CD14-positive monocyte (primary cell): ENCODE results near the gene BAZ2B. TPM values are rescaled to one million over a fixed set of nuclear protein-coding genes. Genes with fewer than 3 reads are reported as not detected.

ENCODE experiments used
- DNase-seq, 3 donors: peaks; one replicate each; pipeline ENCODE4 v3.0.0-alpha.2; 2011 to 2022
- H2AFZ ChIP-seq: 2 replicates; pipeline ENCODE4 v1.6.0; 2012; ENCODE audit warnings: mild to moderate bottlenecking, low read depth, low read length, inconsistent platforms; ENCODE audit not compliant: insufficient read depth, poor library complexity, severe bottlenecking
- H3K27ac ChIP-seq, 2 donors: 1 replicate in 1 of 2; 2 replicates in 1 of 2; pipeline ENCODE4 v1.5.1; 2012 to 2013; ENCODE audit warnings: low read length in 2 of 2, control low read depth in 1 of 2, inconsistent platforms in 1 of 2, low read depth in 1 of 2, mild to moderate bottlenecking in 1 of 2
- H3K27me3 ChIP-seq, 2 donors: one replicate each; pipeline versions ENCODE4 v1.6.0 to v1.6.1; 2011 to 2013; ENCODE audit warnings: low read length in 2 of 2; ENCODE audit not compliant: control insufficient read depth in 2 of 2, insufficient read depth in 2 of 2
- H3K36me3 ChIP-seq, 2 donors: replicated peaks in 1 of 2; 1 replicate in 1 of 2; 2 replicates in 1 of 2; pipeline versions ENCODE4 v1.5.1 to v1.6.1; 2012 to 2013; ENCODE audit warnings: low read length in 2 of 2, control low read depth in 1 of 2, inconsistent platforms in 1 of 2, mild to moderate bottlenecking in 1 of 2; ENCODE audit not compliant: insufficient read depth in 2 of 2, control insufficient read depth in 1 of 2
- H3K4me1 ChIP-seq, 2 donors: 1 replicate in 1 of 2; 2 replicates in 1 of 2; pipeline versions ENCODE4 v1.5.1 to v1.6.1; 2012 to 2013; ENCODE audit warnings: low read length in 2 of 2, control low read depth in 1 of 2, inconsistent platforms in 1 of 2, mild to moderate bottlenecking in 1 of 2, moderate library complexity in 1 of 2; ENCODE audit not compliant: insufficient read depth in 2 of 2, control insufficient read depth in 1 of 2
- H3K4me2 ChIP-seq: replicated peaks from 2 replicates; pipeline ENCODE3; 2012; ENCODE audit warnings: low read length, moderate library complexity, mild to moderate bottlenecking; ENCODE audit not compliant: poor library complexity, severe bottlenecking; ENCODE audit errors: extremely low read depth
- H3K4me3 ChIP-seq, 3 experiments: fragments of 200-600 bp in 1 of 3; sonication (generic) in 1 of 3; replicated peaks in 1 of 3; 1 replicate in 2 of 3; 2 replicates in 1 of 3; pipeline ENCODE4 v1.5.1; 2011 to 2013; ENCODE audit warnings: low read length in 3 of 3, mild to moderate bottlenecking in 3 of 3, control low read depth in 2 of 3, low read depth in 2 of 3, inconsistent platforms in 1 of 3, moderate library complexity in 1 of 3
- H3K79me2 ChIP-seq: 2 replicates; pipeline ENCODE4 v1.6.0; 2012; ENCODE audit warnings: mild to moderate bottlenecking, control low read depth, inconsistent platforms, low read length, moderate library complexity; ENCODE audit not compliant: insufficient read depth
- H3K9ac ChIP-seq: 2 replicates; pipeline ENCODE4 v1.6.0; 2017; ENCODE audit warnings: low read length, mild to moderate bottlenecking; ENCODE audit not compliant: insufficient read depth, poor library complexity, severe bottlenecking
- H3K9me3 ChIP-seq, 2 donors: replicated peaks in 1 of 2; 1 replicate in 1 of 2; 2 replicates in 1 of 2; pipeline versions ENCODE4 v1.5.1 to v1.6.1; 2012 to 2013; ENCODE audit warnings: low read length in 2 of 2, control low read depth in 1 of 2; ENCODE audit not compliant: control insufficient read depth in 1 of 2, insufficient read depth in 1 of 2
- H4K20me1 ChIP-seq: 2 replicates; pipeline ENCODE4 v1.6.0; 2012; ENCODE audit warnings: mild to moderate bottlenecking, low read length, control low read depth, moderate library complexity; ENCODE audit not compliant: insufficient read depth
- H3K27ac Mint-ChIP-seq, 7 donors: one replicate each; pipeline ENCODE4 v1.8.0; 2020; ENCODE audit warnings: mild to moderate bottlenecking in 7 of 7, mixed read lengths in 7 of 7, moderate library complexity in 6 of 7, inconsistent platforms in 2 of 7
- H3K27me3 Mint-ChIP-seq, 3 donors: one replicate each; pipeline ENCODE4 v1.8.0; 2021 to 2022; ENCODE audit warnings: low read depth in 3 of 3, mild to moderate bottlenecking in 3 of 3, mixed read lengths in 3 of 3, moderate library complexity in 3 of 3, inconsistent platforms in 1 of 3
- H3K36me3 Mint-ChIP-seq, 2 donors: one replicate each; pipeline ENCODE4 v1.8.0; 2020; ENCODE audit warnings: mixed read lengths in 2 of 2, inconsistent platforms in 1 of 2, mild to moderate bottlenecking in 1 of 2
- H3K4me1 Mint-ChIP-seq: one replicate; pipeline ENCODE4 v1.8.0; 2020; ENCODE audit warnings: mild to moderate bottlenecking, mixed read lengths
- H3K4me3 Mint-ChIP-seq, 2 donors: one replicate each; pipeline ENCODE4 v1.8.0; 2020; ENCODE audit warnings: mild to moderate bottlenecking in 2 of 2, mixed read lengths in 2 of 2, moderate library complexity in 1 of 2
- H3K9me3 Mint-ChIP-seq, 7 donors: one replicate each; pipeline ENCODE4 v1.8.0; 2020 to 2022; ENCODE audit warnings: mixed read lengths in 7 of 7, mild to moderate bottlenecking in 6 of 7, moderate library complexity in 6 of 7, inconsistent platforms in 2 of 7
- CTCF ChIP-seq: fragments of 200-600 bp; IDR thresholded peaks from one replicate; pipeline ENCODE4 v1.8.0; 2022; ENCODE audit warnings: antibody characterized with exemption, mild to moderate bottlenecking
- WGBS: methylation state at CpG from one replicate; pipeline ENCODE4 v1.1.5; 2013; ENCODE audit warnings: missing lambda C conversion rate; ENCODE audit not compliant: insufficient coverage; 5-methylcytosine and 5-hydroxymethylcytosine counted together
- intact Hi-C, 2 donors: fragments of 100-400 bp; cut with micrococcal nuclease; formaldehyde crosslinking; loops; one replicate each; pipeline versions ENCODE4 v1.15.0 to v1.15.1; 2023
- polyA plus RNA-seq, 3 donors: library from polyadenylated mRNA; depleted of rRNA in 1 of 3; unstranded in 2 of 3; stranded (reverse) in 1 of 3; fragments of 300-500 nt in 2 of 3; fragments of >200 nt in 1 of 3; fragmentation: Illumina TruSeq in 2 of 3; gene quantifications; 1 replicate in 2 of 3; 2 replicates in 1 of 3; pipeline ENCODE4 v1.2.3, GENCODE V29; 2012 to 2021

Gene BAZ2B
- polyA plus RNA-seq, 3 donors, result 12.9 to 34.2 (median 31.6) TPM

DNA sequence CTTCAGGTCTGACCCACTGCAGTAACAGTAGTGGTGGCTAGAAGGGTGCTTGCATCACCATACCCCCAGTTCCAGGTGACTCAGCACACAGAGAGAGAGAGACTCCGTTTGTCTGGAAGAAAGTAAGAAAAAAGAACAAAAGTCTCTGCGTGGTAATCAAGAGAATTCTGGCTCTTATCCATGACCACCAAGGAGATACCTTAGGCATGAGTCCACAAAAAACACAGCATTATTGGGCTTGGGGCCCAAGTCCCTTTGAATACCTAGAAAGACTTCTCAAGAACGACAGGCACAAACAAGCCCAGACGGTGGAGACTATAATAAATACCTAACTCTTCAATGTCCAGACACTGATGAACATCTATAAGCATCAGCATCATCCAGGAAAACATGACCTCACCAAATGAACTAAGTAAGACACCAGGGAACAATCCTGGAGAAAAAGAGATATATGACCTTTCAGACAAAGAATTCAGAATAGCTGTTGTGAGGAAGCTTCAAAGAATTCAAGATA lies 21.7 kb upstream of the BAZ2B start:
- Histone ChIP-seq H2AFZ (peak overlapping the region; percentile 29), H3K4me2 (no peak overlapping the region), H3K27me3 (no peaks in the 10 kb centered on the region), H3K4me3 (no peak overlapping the region), H4K20me1 (no peaks in the 10 kb centered on the region), H3K79me2 (peaks cover 10% of the 10 kb centered on the region), H3K9ac (no peak overlapping the region), H3K36me3 (no peaks in the 10 kb centered on the region), H3K9me3 (no peaks in the 10 kb centered on the region), H3K4me1 (peaks cover 29 to 41% of the 10 kb centered on the region in 2 donors), H3K27ac (no peak overlapping the region)
- Mint-ChIP-seq H3K36me3 (peaks cover 5 to 10% of the 10 kb centered on the region in 2 donors), H3K27ac (peak overlapping the region in 5 of 7 donors; percentile 5 to 83 (median 53)), H3K27me3 (no peaks in the 10 kb centered on the region), H3K4me1 (peaks cover 61% of the 10 kb centered on the region), H3K9me3 (peaks cover 6 to 18% (median 9%) of the 10 kb centered on the region in 7 donors), H3K4me3 (no peak overlapping the region)
- intact Hi-C loops, result loop anchor here in 1 of 2 donors (10.0 kb wide), 2 partner anchors 47 to 77 kb away; partner anchors contain the start of gene MARCHF7
- WGBS, result 79% methylated on average over 2 of the region's 4 CpGs
- TF ChIP-seq CTCF, result no peak
- DNase-seq, result peak; percentile 27 to 52 (median 39)

DNA sequence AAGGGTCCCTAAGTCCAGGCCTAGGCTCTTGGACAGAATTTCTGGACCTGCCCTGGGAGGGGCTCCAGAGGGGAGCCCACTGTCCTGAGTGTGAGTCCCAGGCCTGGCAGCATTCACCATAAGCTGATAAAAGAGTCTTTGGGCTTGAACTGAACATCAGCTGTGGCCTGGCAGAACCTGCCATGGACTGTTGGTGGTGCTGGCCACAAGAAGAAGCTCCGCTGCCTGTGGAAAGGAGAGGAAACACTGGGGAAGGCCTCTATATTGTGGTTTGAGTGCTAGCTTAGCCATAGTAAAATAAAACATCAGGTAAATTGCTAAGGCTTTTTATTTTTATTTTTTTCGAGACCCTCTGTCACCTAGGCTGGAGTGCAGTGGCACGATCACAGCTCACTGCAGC lies 20.9 kb upstream of the BAZ2B start:
- Mint-ChIP-seq H3K4me3 (no peak overlapping the region), H3K9me3 (peaks cover 6 to 18% (median 9%) of the 10 kb centered on the region in 7 donors), H3K27ac (peak overlapping the region in 4 of 7 donors; percentile 30 to 55 (median 48)), H3K27me3 (no peaks in the 10 kb centered on the region), H3K4me1 (peaks cover 63% of the 10 kb centered on the region), H3K36me3 (peaks cover 5 to 10% of the 10 kb centered on the region in 2 donors)
- peaks cover 12% of the 10 kb centered on the region for H3K79me2 ChIP-seq
- WGBS, result 67% methylated on average over 1 of the region's 3 CpGs
- TF ChIP-seq CTCF, result peak; percentile 8
- no peak overlapping the region for H3K4me2 ChIP-seq
- no peaks in the 10 kb centered on the region for H3K27me3 ChIP-seq
- H3K4me1 ChIP-seq, result peaks cover 29 to 41% of the 10 kb centered on the region in 2 donors
- peak in 1 of 3 donors; percentile 16 for DNase-seq
- H3K36me3 ChIP-seq, result no peaks in the 10 kb centered on the region
- H3K27ac ChIP-seq, result no peak overlapping the region
- no peak overlapping the region for H3K9ac ChIP-seq
- intact Hi-C loops, result loop anchor here in 1 of 2 donors (10.0 kb wide), 2 partner anchors 48 to 78 kb away; partner anchors contain the start of gene MARCHF7
- no peak overlapping the region for H2AFZ ChIP-seq
- no peaks in the 10 kb centered on the region for H3K9me3 ChIP-seq
- H3K4me3 ChIP-seq, result no peak overlapping the region
- H4K20me1 ChIP-seq, result no peaks in the 10 kb centered on the region
